Panc1 (cell line): ENCODE data around the gene CLINT1.

Source experiments
- TCF7L2 ChIP-seq: IDR thresholded peaks from 2 replicates; pipeline ENCODE4 v1.6.1; 2011; ENCODE audit warnings: mild to moderate bottlenecking, low read depth, low read length, inconsistent platforms
- TF ChIP-seq, protein P1 (sequence below): fragments of 450-650 bp; IDR thresholded peaks from 2 replicates; pipeline ENCODE4 v1.5.1; 2017; ENCODE audit warnings: mild to moderate bottlenecking

DNA sequence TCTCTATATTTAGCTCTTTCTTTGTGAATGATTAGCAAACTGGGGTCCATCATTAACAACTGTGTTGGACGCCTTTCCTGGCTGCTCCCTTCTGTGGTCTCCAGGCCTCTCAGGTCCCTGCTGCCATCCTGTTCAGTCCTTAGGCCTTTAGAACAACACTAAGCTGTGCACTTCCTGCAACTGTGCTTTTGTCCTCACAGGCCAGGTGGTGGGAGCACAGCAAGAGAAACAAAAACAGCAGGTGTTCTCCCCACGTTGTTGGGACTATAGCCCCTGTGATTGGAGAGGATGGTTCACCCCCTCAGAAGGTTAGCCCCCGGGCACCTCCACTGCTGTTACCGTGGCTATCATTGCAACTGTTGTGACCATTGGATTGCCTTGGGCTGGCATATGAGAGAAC is 41.7 kb upstream of the CLINT1 start:
- TF ChIP-seq, protein P1, sequence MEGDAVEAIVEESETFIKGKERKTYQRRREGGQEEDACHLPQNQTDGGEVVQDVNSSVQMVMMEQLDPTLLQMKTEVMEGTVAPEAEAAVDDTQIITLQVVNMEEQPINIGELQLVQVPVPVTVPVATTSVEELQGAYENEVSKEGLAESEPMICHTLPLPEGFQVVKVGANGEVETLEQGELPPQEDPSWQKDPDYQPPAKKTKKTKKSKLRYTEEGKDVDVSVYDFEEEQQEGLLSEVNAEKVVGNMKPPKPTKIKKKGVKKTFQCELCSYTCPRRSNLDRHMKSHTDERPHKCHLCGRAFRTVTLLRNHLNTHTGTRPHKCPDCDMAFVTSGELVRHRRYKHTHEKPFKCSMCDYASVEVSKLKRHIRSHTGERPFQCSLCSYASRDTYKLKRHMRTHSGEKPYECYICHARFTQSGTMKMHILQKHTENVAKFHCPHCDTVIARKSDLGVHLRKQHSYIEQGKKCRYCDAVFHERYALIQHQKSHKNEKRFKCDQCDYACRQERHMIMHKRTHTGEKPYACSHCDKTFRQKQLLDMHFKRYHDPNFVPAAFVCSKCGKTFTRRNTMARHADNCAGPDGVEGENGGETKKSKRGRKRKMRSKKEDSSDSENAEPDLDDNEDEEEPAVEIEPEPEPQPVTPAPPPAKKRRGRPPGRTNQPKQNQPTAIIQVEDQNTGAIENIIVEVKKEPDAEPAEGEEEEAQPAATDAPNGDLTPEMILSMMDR = no peak
- no peak for TF ChIP-seq TCF7L2
